Endodermal cell (in vitro differentiated cells): ENCODE measurements around the gene GLO1. TPM values are rescaled to one million over a fixed set of nuclear protein-coding genes. Genes with fewer than 3 reads are reported as not detected.

Experiments used
- DNase-seq: peaks from one replicate; pipeline ENCODE4 v3.0.0-alpha.2; 2017
- H3K27ac ChIP-seq: 2 replicates; pipeline ENCODE4 v1.5.1; 2013; ENCODE audit warnings: mild to moderate bottlenecking, low read depth, low read length, moderate library complexity
- H3K27me3 ChIP-seq: 2 replicates; pipeline ENCODE4 v1.6.1; 2013; ENCODE audit warnings: mild to moderate bottlenecking, low read length, moderate library complexity; ENCODE audit not compliant: insufficient read depth, control insufficient read depth, poor library complexity, severe bottlenecking
- H3K36me3 ChIP-seq: 2 replicates; pipeline ENCODE4 v1.7.0; 2013; ENCODE audit warnings: mild to moderate bottlenecking, low read length, moderate library complexity; ENCODE audit not compliant: control insufficient read depth, insufficient read depth
- H3K4me1 ChIP-seq: one replicate; pipeline ENCODE4 v1.7.0; 2013; ENCODE audit warnings: low read length; ENCODE audit not compliant: control insufficient read depth, insufficient read depth
- H3K4me3 ChIP-seq: 2 replicates; pipeline ENCODE4 v1.5.1; 2013; ENCODE audit warnings: mild to moderate bottlenecking, low read length, moderate library complexity
- H3K9ac ChIP-seq: 2 replicates; pipeline ENCODE4 v1.6.1; 2013; ENCODE audit warnings: mild to moderate bottlenecking, low read length, moderate library complexity; ENCODE audit not compliant: poor library complexity, severe bottlenecking; ENCODE audit errors: extremely low read depth
- H3K9me3 ChIP-seq: 2 replicates; pipeline ENCODE4 v1.6.1; 2013; ENCODE audit warnings: mild to moderate bottlenecking, low read length, moderate library complexity; ENCODE audit not compliant: control insufficient read depth
- H3K27ac Mint-ChIP-seq: 2 replicates; pipeline ENCODE4 v1.8.0; 2020; ENCODE audit warnings: mixed read lengths
- H3K27me3 Mint-ChIP-seq: 2 replicates; pipeline ENCODE4 v1.8.0; 2021; ENCODE audit warnings: mild to moderate bottlenecking, mixed read lengths; ENCODE audit not compliant: insufficient read depth
- H3K36me3 Mint-ChIP-seq: 2 replicates; pipeline ENCODE4 v1.8.0; 2020; ENCODE audit warnings: low read depth, mixed read lengths
- H3K4me1 Mint-ChIP-seq: 2 replicates; pipeline ENCODE4 v1.8.0; 2020; ENCODE audit warnings: mixed read lengths
- H3K4me3 Mint-ChIP-seq: 2 replicates; pipeline ENCODE4 v1.8.0; 2020; ENCODE audit warnings: mild to moderate bottlenecking, moderate library complexity, mixed read lengths
- H3K9me3 Mint-ChIP-seq: 2 replicates; pipeline ENCODE4 v1.8.0; 2020; ENCODE audit warnings: mild to moderate bottlenecking, mixed read lengths
- CTCF ChIP-seq: fragments of 200-600 bp; sonication (generic); conservative IDR thresholded peaks from 2 replicates; pipeline ENCODE4 v1.5.0; 2021; ENCODE audit warnings: antibody characterized with exemption, mild to moderate bottlenecking
- WGBS, 2 experiments: methylation state at CpG; one replicate each; pipeline versions ENCODE4 v1.1.5 to v1.1.7; 2013; ENCODE audit warnings: missing lambda C conversion rate in 2 of 2, mixed read lengths in 1 of 2; ENCODE audit not compliant: insufficient coverage in 1 of 2, insufficient read length in 1 of 2; 5-methylcytosine and 5-hydroxymethylcytosine counted together
- total RNA-seq, 2 donors: library from RNA; stranded (reverse); fragmentation: NEBNext Ultra II Directional in 1 of 2; extraction: Animal tissue kit (Norgen Biotek cat#: 25700) in 1 of 2; gene quantifications; 2 replicates in 1 of 2; 3 replicates in 1 of 2; pipeline ENCODE4 v1.2.1, GENCODE V29; 2021

Gene GLO1
- total RNA-seq, 2 donors from 2014 or later = 144 to 177 TPM

- no peak overlapping the region for H3K4me3 Mint-ChIP-seq
- peaks cover 13% of the 10 kb centered on the region for H3K4me1 Mint-ChIP-seq
- peak overlapping the region; percentile 1 for H3K27ac Mint-ChIP-seq
- no peak overlapping the region for H3K27ac ChIP-seq
- H3K27me3 Mint-ChIP-seq = no peaks in the 10 kb centered on the region
- H3K9me3 Mint-ChIP-seq = no peaks in the 10 kb centered on the region
- TF ChIP-seq CTCF = no peak
- H3K9ac ChIP-seq = no peak overlapping the region
- H3K27me3 ChIP-seq = no peaks in the 10 kb centered on the region
- WGBS, 2 experiments = 90 to 100% methylated on average over 1 to 2 of the region's 2 CpGs
- no peak overlapping the region for H3K4me3 ChIP-seq
- H3K4me1 ChIP-seq = peaks cover 3% of the 10 kb centered on the region
- peaks cover 37% of the 10 kb centered on the region for H3K36me3 Mint-ChIP-seq
- H3K36me3 ChIP-seq = peaks cover 45% of the 10 kb centered on the region
- DNase-seq = no peak
- H3K9me3 ChIP-seq = peaks cover 4% of the 10 kb centered on the region
These were observed 15.9 kb downstream of the GLO1 start for GRCh38 chr6:38687043-38687353.

GRCh38 chr6:38686270-38687042 lies 16.5 kb downstream of the GLO1 start:
- TF ChIP-seq CTCF = no peak
- WGBS, 2 experiments = 95 to 100% methylated on average over 1 to 4 of the region's 4 CpGs
- Histone ChIP-seq H3K27ac (no peak overlapping the region), H3K4me1 (peaks cover 3% of the 10 kb centered on the region), H3K36me3 (peaks cover 50% of the 10 kb centered on the region), H3K9me3 (peaks cover under 1% of the 10 kb centered on the region), H3K9ac (no peak overlapping the region), H3K4me3 (no peak overlapping the region), H3K27me3 (no peaks in the 10 kb centered on the region)
- no peak overlapping the region for H3K27ac Mint-ChIP-seq
- H3K9me3 Mint-ChIP-seq = no peaks in the 10 kb centered on the region
- peaks cover 13% of the 10 kb centered on the region for H3K4me1 Mint-ChIP-seq
- no peak overlapping the region for H3K4me3 Mint-ChIP-seq
- peaks cover 39% of the 10 kb centered on the region for H3K36me3 Mint-ChIP-seq
- DNase-seq = no peak
- H3K27me3 Mint-ChIP-seq = no peaks in the 10 kb centered on the region

GRCh38 chr6:38684904-38685303 lies 18.0 kb downstream of the GLO1 start:
- H3K27me3 Mint-ChIP-seq = no peaks in the 10 kb centered on the region
- H3K36me3 Mint-ChIP-seq = peaks cover 42% of the 10 kb centered on the region
- H3K4me1 Mint-ChIP-seq = peaks cover 13% of the 10 kb centered on the region
- H3K4me3 ChIP-seq = no peak overlapping the region
- peaks cover 3% of the 10 kb centered on the region for H3K4me1 ChIP-seq
- H3K4me3 Mint-ChIP-seq = no peak overlapping the region
- DNase-seq = no peak
- WGBS, 2 experiments = 91 to 100% methylated on average over 3 of the region's 3 CpGs
- H3K9ac ChIP-seq = no peak overlapping the region
- no peak overlapping the region for H3K27ac ChIP-seq
- no peak for TF ChIP-seq CTCF
- no peaks in the 10 kb centered on the region for H3K9me3 Mint-ChIP-seq
- peaks cover 64% of the 10 kb centered on the region for H3K36me3 ChIP-seq
- no peaks in the 10 kb centered on the region for H3K27me3 ChIP-seq
- no peaks in the 10 kb centered on the region for H3K9me3 ChIP-seq
- H3K27ac Mint-ChIP-seq = no peak overlapping the region
